ENCODE data around the gene MINPP1. TPM values are rescaled to one million over a fixed set of nuclear protein-coding genes. Genes with fewer than 3 reads are reported as not detected.

Gene MINPP1
- total and polyA plus RNA-seq, 2 of the 13 experiments (the other 11 are each of a cell fraction or from before 2014, with no cell fraction given), result 19.2 to 53.7 TPM

- TF ChIP-seq TBX3 (IDR thresholded peaks at IDR 0.05; ENCODE audit: borderline replicate concordance) (peak; percentile 80; the same call in 1 of the 2 replicates), NKX3-1 (CRISPR knock-in tag; IDR thresholded peaks at IDR 0.05) (peak; percentile 54; the same call in 1 of the 2 replicates), ZFP37 (CRISPR knock-in tag; IDR thresholded peaks at IDR 0.05; ENCODE audit: borderline replicate concordance) (peak; percentile 34; the same call in 1 of the 2 replicates), ZNF816 (CRISPR knock-in tag; IDR thresholded peaks at IDR 0.05; ENCODE audit: borderline replicate concordance) (peak; percentile 74; the same call in 1 of the 2 replicates), MEF2D (CRISPR knock-in tag; IDR thresholded peaks at IDR 0.05) (peak; percentile 88), SKI (IDR thresholded peaks at IDR 0.05; ENCODE audit: partially characterized antibody) (peak; percentile 45), ZNF709 (CRISPR knock-in tag; IDR thresholded peaks at IDR 0.05) (peak; percentile 80; the same call in 1 of the 2 replicates), ZBTB21 (CRISPR knock-in tag; IDR thresholded peaks at IDR 0.05) (peak; percentile 60; the same call in 1 of the 2 replicates), KMT2B (CRISPR knock-in tag; IDR thresholded peaks at IDR 0.05) (peak; percentile 83), SATB2 (CRISPR knock-in tag; IDR thresholded peaks at IDR 0.05) (peak; percentile 86; the same call in 1 of the 2 replicates), ZNF232 (CRISPR knock-in tag; IDR thresholded peaks at IDR 0.05; ENCODE audit: borderline replicate concordance) (peak; percentile 90; the same call in 1 of the 2 replicates), ZNF451 (CRISPR knock-in tag; IDR thresholded peaks at IDR 0.05) (no peak), RELA (CRISPR knock-in tag; IDR thresholded peaks at IDR 0.05) (no peak), CCDC6 (CRISPR knock-in tag; IDR thresholded peaks at IDR 0.05) (peak; percentile 80; the same call in 1 of the 2 replicates), ZNF414 (CRISPR knock-in tag; IDR thresholded peaks at IDR 0.05) (no peak; the same call in 1 of the 2 replicates), ATF7 (IDR thresholded peaks at IDR 0.05) (peak; percentile 83), ATF7 (CRISPR knock-in tag; IDR thresholded peaks at IDR 0.05) (peak; percentile 61; the same call in 1 of the 2 replicates), NR2C2 (CRISPR knock-in tag; IDR thresholded peaks at IDR 0.05; ENCODE audit: borderline replicate concordance) (peak; percentile 79; the same call in 1 of the 2 replicates), SP140L (CRISPR knock-in tag; IDR thresholded peaks at IDR 0.05; ENCODE audit: borderline replicate concordance) (0 out of 2 replicates have a peak, but pooled peaks have one; percentile 85)
- TF ChIP-seq, protein P1, sequence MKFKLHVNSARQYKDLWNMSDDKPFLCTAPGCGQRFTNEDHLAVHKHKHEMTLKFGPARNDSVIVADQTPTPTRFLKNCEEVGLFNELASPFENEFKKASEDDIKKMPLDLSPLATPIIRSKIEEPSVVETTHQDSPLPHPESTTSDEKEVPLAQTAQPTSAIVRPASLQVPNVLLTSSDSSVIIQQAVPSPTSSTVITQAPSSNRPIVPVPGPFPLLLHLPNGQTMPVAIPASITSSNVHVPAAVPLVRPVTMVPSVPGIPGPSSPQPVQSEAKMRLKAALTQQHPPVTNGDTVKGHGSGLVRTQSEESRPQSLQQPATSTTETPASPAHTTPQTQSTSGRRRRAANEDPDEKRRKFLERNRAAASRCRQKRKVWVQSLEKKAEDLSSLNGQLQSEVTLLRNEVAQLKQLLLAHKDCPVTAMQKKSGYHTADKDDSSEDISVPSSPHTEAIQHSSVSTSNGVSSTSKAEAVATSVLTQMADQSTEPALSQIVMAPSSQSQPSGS (CRISPR knock-in tag; IDR thresholded peaks at IDR 0.05), result peak; percentile 97
- TF ChIP-seq, protein P2, sequence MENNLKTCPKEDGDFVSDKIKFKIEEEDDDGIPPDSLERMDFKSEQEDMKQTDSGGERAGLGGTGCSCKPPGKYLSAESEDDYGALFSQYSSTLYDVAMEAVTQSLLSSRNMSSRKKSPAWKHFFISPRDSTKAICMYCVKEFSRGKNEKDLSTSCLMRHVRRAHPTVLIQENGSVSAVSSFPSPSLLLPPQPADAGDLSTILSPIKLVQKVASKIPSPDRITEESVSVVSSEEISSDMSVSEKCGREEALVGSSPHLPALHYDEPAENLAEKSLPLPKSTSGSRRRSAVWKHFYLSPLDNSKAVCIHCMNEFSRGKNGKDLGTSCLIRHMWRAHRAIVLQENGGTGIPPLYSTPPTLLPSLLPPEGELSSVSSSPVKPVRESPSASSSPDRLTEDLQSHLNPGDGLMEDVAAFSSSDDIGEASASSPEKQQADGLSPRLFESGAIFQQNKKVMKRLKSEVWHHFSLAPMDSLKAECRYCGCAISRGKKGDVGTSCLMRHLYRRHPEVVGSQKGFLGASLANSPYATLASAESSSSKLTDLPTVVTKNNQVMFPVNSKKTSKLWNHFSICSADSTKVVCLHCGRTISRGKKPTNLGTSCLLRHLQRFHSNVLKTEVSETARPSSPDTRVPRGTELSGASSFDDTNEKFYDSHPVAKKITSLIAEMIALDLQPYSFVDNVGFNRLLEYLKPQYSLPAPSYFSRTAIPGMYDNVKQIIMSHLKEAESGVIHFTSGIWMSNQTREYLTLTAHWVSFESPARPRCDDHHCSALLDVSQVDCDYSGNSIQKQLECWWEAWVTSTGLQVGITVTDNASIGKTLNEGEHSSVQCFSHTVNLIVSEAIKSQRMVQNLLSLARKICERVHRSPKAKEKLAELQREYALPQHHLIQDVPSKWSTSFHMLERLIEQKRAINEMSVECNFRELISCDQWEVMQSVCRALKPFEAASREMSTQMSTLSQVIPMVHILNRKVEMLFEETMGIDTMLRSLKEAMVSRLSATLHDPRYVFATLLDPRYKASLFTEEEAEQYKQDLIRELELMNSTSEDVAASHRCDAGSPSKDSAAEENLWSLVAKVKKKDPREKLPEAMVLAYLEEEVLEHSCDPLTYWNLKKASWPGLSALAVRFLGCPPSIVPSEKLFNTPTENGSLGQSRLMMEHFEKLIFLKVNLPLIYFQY (CRISPR knock-in tag; IDR thresholded peaks at IDR 0.05; ENCODE audit: borderline replicate concordance), result peak; percentile 66; the same call in 1 of the 2 replicates
- TF ChIP-seq, protein P3, sequence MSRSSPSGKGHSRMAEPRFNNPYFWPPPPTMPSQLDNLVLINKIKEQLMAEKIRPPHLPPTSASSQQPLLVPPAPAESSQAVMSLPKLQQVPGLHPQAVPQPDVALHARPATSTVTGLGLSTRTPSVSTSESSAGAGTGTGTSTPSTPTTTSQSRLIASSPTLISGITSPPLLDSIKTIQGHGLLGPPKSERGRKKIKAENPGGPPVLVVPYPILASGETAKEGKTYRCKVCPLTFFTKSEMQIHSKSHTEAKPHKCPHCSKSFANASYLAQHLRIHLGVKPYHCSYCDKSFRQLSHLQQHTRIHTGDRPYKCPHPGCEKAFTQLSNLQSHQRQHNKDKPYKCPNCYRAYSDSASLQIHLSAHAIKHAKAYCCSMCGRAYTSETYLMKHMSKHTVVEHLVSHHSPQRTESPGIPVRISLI (CRISPR knock-in tag; IDR thresholded peaks at IDR 0.05; ENCODE audit: borderline replicate concordance), result peak; percentile 83
- TF ChIP-seq, protein P4, sequence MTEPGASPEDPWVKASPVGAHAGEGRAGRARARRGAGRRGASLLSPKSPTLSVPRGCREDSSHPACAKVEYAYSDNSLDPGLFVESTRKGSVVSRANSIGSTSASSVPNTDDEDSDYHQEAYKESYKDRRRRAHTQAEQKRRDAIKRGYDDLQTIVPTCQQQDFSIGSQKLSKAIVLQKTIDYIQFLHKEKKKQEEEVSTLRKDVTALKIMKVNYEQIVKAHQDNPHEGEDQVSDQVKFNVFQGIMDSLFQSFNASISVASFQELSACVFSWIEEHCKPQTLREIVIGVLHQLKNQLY (CRISPR knock-in tag; IDR thresholded peaks at IDR 0.05), result peak; percentile 91
Observed at GRCh38 chr10:87500646-87501048, 4.0 kb upstream of the MINPP1 start (continued).

Measured in HepG2 (cell line).